ENCODE data around the gene ANKRD13B.
A peak's percentile ranks its signal among the peaks of the same experiment; 100 is the strongest.

The ANKRD13B gene

GRCh38 chr17:29568331-29569244 is 24.3 kb upstream of the ANKRD13B start, which contains the start of gene TP53I13:
TSS of gene TP53I13 (plus strand) at chr17:29568701. CDS start at chr17:29568759, 58 bp downstream.
- DNase-seq (ENCODE audit: low read depth in 2 of 2), result peak; percentile 78 to 93

- no peak for DNase-seq (ENCODE audit: low read depth in 2 of 2)
Observed at GRCh38 chr17:29569245-29569950, 23.5 kb upstream of the ANKRD13B start.

DNA sequence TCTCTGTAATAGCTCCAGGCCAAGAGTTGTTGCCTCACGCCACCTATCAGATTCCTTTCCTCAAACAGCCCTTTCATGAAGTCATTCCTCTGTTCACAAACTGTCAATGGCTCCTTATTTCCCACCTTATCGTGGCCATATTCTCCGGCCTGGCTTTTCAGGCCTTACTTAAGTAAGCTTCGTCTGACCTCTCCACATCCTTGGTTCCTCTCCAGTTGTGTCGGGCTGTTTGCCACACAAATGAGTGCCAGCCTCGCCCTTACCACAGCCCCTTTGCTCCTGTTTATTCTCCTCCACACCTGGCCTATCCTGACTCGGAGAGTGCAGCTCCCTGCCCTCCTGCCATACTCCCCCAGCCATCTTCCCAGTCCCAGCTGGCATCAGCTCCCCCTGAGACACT is 22.4 kb upstream of the ANKRD13B start:
- no peak for DNase-seq (ENCODE audit: low read depth in 2 of 2)

DNA sequence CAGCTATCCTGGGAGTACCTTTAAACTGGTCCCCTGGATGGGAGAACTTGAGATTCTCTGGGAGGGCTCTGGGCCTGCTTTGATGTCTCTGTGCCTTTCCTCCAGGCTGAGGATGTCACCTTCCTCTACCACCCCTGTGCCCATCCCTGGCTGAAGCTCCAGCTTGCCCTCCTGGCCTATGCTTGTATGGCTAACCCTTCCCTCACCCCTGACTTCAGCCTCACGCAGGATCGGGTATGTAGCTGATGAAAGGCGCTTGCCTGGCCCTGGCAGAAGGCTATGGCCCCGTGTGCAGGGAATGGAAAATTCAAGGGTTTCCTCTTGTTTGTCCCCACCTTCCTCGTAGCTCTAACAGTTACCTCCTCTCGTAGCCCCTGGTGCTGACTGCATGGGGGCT is 21.4 kb upstream of the ANKRD13B start:
- DNase-seq (ENCODE audit: low read depth in 2 of 2), result no peak

- DNase-seq (ENCODE audit: low read depth in 2 of 2), result no peak
Observed at GRCh38 chr17:29571883-29572681, 20.9 kb upstream of the ANKRD13B start.

- DNase-seq (ENCODE audit: low read depth in 2 of 2), result peak in 1 of 2 donors; percentile 49
Observed at GRCh38 chr17:29572691-29573557, 20.0 kb upstream of the ANKRD13B start.

DNA sequence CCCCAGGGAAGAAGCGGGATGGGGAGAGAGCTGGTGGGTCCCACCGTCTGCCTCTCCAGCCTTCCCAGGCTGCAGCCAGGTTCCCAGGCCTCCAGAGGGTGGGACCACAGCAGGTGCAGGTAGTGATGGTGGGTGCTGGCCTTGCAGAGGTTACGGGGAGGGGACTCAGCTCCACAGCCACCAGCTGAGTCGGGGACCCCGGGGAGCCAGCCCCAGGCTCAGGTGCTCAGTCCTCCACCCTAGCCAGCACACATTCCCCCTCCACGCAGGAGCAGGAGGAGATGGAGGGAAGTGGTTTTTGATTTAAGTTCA is 19.4 kb upstream of the ANKRD13B start:
- DNase-seq (ENCODE audit: low read depth in 2 of 2), result no peak

DNA sequence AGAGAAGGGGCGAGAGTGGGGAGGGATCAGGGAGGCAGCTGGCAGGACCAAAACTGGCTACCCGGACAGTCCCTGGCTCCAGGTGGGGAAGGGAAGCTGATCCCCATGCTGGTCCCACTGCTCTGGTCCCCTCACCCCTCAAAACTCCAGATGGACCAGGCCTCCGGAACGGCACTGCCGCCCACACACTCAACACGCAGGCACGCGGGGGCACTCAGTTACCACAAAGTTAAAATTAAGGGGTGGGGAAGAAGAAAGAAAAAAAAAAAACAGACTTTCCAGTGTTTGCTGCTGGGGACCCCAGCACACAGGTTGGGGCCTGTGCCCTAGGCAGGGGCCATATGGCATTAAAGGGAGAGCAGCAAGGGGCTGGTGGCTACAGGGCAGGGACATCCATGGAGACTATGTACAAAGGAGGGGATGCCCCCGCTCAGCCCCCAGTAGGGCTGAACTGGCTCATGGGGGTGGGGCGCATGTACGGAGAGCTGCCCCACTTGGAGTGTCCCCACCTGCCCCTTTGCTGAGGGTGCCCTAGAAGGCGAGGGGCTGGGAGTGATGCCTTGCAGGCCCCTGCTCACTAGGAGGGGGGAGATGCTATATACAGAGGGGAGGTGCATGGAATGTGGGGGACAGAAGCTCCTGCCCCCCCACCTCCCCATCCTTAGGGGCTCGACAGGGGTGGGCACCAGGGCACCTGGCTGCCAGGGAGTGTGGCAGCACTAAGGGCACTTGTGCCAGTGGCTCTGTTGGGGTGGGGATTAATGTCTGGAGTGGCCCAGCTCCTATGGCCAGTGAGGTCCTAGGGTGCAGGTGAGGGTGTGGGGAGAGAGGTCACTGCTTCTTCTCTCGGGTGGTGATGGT is 18.8 kb upstream of the ANKRD13B start:
- DNase-seq (ENCODE audit: low read depth in 2 of 2), result no peak

DNA sequence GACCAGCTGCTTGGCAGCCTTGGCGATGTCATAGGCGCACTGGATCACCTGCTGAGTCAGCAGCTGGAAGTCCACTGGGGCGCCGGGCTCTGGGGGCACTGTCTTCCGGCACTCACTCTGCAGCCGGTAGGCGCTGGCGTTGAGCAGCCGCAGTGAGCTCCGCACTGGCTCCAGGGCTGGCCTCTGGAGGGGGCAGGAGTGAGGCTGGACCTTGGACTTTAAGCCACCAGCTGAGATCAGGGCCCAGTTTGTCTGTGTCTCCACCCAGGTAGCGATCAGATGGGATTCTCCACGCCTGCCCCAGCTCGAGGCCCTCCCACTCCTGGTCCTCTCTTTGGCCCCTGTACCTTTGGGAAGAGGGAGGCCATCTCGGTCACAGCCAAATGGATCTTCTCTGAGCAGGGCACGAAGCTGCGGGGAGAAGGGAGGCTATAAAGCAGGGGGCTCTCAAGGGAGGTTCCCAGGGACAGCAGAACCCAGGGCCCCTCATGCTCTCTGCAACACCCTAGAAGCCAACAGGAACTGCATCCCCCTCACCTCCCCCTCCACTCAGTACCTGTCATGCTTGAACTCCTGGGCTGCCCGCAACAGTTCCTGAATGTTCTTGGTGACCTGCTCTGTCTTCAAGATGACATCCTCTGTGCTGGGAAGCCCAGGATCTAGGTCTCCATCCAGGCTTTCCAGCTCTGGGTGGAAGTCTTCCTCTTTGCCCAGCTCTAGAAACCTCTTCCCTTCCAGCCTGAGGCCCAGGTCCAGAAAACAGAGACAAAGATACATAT is 18.0 kb upstream of the ANKRD13B start:
- DNase-seq (ENCODE audit: low read depth in 2 of 2), result no peak

DNA sequence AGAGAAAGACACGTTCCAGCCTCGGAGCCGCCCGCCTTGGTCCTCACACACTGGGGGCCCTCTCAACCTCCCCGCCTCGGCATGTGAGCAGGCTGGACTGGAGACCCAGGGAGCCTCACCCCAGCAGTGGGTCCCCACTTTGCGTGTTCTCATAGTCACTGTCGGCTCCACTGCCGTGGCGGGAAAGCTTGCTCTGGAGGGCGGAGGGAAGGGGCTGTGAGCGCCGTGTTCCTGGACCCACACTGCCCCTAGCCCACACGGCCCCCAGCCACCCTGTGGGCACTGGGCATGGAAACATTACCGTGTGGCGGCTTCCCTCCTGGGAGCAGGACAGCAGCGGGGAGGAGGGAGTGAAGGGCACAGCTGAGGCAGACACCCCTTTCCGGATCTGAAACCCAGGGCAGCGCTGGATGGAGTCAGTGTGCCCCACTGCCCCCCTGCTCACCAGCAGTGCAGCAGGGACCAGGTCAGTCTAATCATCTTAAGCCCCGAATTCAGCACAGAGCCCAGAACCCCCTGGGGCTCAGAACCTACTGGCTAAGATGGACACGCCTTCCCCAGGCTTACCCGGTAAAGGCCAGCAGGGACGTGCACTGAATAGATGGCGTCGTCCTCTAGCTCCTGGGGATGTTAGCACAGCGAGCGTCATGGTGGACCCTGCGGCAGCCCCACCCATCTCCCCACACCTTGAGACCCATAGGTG is 17.3 kb upstream of the ANKRD13B start:
- DNase-seq (ENCODE audit: low read depth in 2 of 2), result no peak

GRCh38 chr17:29576214-29577000 is 16.5 kb upstream of the ANKRD13B start:
- DNase-seq (ENCODE audit: low read depth in 2 of 2), result no peak

- no peak for DNase-seq (ENCODE audit: low read depth in 2 of 2)
Observed at GRCh38 chr17:29577001-29577370, 15.9 kb upstream of the ANKRD13B start.

DNA sequence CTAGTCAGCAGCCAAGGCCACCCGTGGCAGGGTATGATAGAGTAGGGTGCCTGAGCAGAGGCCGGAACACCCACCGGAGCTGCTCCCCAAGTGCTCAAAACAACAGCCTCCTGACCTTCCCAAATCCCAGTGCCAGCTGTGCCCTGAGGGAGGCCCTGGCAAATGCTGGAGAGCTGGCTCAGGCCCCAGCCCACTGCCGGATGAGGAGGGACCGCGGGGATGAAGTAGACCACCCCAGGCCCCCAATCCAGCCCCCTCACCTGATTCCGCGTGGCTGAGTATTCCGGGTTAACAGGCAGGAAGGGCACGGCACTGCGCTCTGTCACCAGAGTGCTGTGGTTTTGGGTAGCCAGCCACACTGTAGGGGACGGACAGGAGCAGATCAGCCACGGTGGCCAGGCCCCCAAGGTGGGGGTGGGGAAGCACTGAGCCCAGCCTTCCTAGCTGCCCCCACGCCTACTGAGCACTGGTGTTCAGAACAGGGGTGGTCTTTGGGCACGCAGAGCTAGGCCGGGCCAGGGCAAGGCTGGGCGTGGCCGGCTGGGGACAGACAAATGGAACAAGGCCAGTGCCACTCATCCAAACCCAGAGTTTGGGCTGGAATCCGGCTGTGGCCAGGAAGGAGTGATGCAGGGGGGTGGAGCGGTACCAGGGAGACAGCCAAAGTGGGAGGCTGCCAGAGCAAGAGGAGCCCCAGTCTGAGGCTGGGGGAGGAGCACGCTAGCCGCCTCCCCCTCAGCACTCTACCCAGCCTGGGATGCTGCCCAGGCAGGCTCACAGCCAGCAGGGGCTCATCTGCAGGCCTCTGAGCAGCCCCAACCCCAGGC is 15.3 kb upstream of the ANKRD13B start:
- no peak for DNase-seq (ENCODE audit: low read depth in 2 of 2)

DNA sequence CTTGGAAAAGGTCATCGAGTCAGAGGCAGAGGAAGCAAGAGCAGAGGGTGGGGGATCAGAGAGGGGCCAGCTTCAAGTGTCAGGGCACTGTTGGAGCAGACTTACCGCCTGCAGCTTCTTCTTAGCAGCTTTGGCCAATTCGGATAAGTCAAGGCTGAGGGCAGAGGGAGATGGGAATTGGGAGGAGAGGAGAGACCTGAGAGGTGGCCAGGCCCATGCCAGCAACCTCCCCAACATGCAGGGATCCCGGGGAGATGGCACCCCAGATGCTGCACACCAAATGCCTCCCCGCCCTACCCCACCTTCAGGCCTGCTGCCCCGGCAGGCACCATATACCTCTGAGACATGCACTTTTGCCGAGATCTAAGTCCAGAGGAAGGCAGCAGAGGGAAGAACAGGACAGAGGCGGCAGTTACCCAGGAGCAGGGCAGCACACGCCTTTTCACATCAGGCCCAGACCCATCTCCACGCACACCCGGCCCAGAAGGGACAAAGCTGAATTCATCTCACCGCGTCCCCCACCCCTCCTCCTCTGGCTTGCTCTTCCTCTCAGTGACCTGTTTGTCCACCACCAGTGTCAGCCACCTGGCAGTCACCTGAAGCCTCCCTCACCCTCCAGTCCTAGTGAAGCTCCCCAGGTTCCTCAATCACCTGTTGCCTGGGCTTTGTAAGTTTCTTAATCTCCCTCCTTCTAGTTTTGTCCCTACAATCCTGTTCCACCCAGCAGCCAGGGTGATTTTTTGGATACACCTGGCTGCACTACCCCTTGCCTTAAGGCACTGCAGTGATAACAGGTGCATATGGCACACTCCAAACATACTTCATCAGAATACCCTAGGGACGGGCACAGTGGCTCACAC is 14.1 kb upstream of the ANKRD13B start:
- no peak for DNase-seq (ENCODE audit: low read depth in 2 of 2)

DNA sequence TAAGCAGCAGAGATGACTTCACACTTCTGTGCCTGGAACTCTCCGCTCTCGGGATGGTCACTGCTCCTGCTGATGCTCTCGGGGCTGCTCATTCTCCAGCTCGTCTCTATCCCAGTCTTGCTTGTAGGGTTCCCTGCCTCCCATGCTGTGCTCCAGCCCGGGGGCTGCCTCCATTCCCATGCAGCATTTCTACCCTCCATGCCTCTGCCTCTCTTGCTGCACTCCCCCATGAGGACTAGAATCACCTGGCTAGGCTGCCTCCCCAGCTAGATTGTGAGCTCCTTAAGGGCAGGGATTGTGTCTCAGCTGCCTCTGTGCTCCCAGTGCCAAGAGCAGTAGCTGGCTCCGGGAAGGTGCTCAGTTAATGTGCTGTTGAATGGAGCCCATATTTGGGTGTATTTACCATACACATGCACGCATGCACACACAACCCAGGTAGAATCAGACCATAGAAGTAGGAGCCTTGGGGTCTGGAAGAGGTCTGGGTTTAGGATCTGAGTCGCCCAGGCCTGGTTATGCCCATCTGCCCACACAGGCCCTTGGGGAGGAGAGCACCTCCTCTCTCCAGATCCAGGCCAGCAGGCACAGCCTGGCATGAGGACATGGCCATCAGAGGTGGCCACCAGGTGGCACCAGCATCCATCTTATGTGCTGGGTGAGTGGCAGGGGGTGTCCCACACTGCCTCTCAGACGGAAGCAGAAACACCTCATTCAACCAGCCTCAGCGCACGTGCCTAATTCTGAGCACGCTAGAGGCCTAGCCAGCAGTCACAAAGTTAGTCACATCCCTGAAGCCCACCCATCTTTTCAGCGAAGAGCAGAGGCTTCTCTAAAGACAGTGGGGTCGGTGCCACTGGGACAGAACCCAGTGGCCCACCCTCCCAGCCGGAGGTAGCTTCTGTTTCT is 12.8 kb upstream of the ANKRD13B start:
- DNase-seq (ENCODE audit: low read depth in 2 of 2), result peak; percentile 85 to 86

Measured in activated CD4-positive, alpha-beta T cell treated with anti-CD3 and anti-CD28 coated beads for 24 hours (primary cell).